NB4 (cell line): Measurements from ENCODE around the gene CFC1.
"Not testable (repeated sequence)": the region's sequence is repeated elsewhere in the genome, so short reads cannot be mapped to it uniquely, and the experiment has no call there.

Experiments
- MYC ChIP-seq: IDR thresholded peaks from 2 replicates; pipeline ENCODE4 v1.6.1; 2011; ENCODE audit warnings: low read depth, low read length
- POLR2A ChIP-seq: IDR thresholded peaks from 2 replicates; pipeline ENCODE4 v1.6.1; 2011; ENCODE audit warnings: mild to moderate bottlenecking; ENCODE audit not compliant: insufficient read length; ENCODE audit errors: extremely low read depth
- TF ChIP-seq, protein P1 (sequence below): IDR thresholded peaks from one replicate; pipeline ENCODE4 v1.5.1; 2012; ENCODE audit warnings: low read depth, low read length
- TF ChIP-seq, protein P2 (sequence below): IDR thresholded peaks from 2 replicates; pipeline ENCODE4 v1.6.1; 2011; ENCODE audit warnings: low read depth, low read length

DNA sequence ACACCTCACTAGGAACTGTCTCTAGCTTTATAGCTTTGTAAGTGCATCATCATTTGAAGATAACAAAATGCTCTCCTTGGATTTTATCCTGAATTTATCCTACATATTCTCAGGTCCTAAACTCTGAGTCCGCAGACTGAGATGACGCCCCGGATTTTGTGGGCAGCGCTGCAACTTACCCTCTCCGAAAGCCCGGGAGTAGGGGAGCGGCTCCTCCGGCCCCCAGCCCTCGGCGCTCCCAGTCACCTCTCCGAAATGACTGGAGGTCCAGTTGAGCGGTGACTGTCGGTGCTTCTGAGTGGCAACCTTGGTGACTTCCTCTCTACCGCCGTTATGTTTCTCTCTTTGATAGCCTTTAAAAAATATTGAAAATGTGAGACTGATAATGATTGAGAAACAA is 912 bp downstream of the CFC1 start:
- TF ChIP-seq, protein P1, sequence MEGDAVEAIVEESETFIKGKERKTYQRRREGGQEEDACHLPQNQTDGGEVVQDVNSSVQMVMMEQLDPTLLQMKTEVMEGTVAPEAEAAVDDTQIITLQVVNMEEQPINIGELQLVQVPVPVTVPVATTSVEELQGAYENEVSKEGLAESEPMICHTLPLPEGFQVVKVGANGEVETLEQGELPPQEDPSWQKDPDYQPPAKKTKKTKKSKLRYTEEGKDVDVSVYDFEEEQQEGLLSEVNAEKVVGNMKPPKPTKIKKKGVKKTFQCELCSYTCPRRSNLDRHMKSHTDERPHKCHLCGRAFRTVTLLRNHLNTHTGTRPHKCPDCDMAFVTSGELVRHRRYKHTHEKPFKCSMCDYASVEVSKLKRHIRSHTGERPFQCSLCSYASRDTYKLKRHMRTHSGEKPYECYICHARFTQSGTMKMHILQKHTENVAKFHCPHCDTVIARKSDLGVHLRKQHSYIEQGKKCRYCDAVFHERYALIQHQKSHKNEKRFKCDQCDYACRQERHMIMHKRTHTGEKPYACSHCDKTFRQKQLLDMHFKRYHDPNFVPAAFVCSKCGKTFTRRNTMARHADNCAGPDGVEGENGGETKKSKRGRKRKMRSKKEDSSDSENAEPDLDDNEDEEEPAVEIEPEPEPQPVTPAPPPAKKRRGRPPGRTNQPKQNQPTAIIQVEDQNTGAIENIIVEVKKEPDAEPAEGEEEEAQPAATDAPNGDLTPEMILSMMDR, result not testable (repeated sequence)
- not testable (repeated sequence) for TF ChIP-seq POLR2A, MYC
- TF ChIP-seq, protein P2, sequence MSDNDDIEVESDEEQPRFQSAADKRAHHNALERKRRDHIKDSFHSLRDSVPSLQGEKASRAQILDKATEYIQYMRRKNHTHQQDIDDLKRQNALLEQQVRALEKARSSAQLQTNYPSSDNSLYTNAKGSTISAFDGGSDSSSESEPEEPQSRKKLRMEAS, result not testable (repeated sequence)
